ENCODE results near the gene CDAN1.

Gene CDAN1

DNA sequence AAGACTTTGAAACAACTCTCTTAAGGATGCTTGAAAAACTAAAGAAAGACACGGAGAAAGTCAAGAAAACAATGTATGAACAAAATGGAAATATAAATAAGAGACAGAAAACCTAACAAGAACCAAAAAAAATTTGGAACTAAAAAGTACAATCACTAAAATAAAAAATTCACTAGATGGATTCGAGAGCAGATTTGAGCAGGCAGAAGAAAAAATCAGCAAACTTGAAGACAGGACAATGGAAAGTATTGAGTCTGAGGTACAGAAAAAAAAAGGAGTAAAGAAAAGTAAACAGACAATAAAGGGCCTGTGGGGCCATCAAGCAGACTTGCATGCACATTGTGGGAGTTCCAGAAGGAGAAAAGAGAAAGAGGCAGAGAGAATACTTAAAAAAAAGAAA is 13.4 kb upstream of the CDAN1 start:
- H2AFZ ChIP-seq (ENCODE audit: low read length) = no peak overlapping the region
- no peak for DNase-seq (ENCODE audit: low spot score)
- H3K23ac ChIP-seq (ENCODE audit: low read depth, low read length, poor library complexity) = no peak overlapping the region
- no peak overlapping the region for H3K14ac ChIP-seq (ENCODE audit: low read length)
- H2AK5ac ChIP-seq (ENCODE audit: low read depth, low read length) = no peak overlapping the region
- H2BK5ac ChIP-seq (ENCODE audit: low read length) = no peak overlapping the region
- no peak overlapping the region for H2BK15ac ChIP-seq (ENCODE audit: low read length)
- no peak overlapping the region for H3K4me3 ChIP-seq (ENCODE audit: low read length in 2 of 2)
- no peak overlapping the region for H3K9ac ChIP-seq (ENCODE audit: low read depth, low read length, poor library complexity)
- no peak overlapping the region for H3K18ac ChIP-seq (ENCODE audit: low read length)
- no peak overlapping the region for H2BK12ac ChIP-seq (ENCODE audit: low read length)
- no peaks in the 10 kb centered on the region for H3K4me1 ChIP-seq (ENCODE audit: control insufficient read depth in 2 of 2, insufficient read depth in 1 of 2, low read depth in 1 of 2, low read length in 2 of 2)
- no peaks in the 10 kb centered on the region for H3K79me1 ChIP-seq (ENCODE audit: low read depth, low read length)
- no peak overlapping the region for H2BK120ac ChIP-seq (ENCODE audit: low read depth, low read length)
- H3K27ac ChIP-seq (replicated peaks; ENCODE audit: low read length) = no peak overlapping the region
- H3K4me2 ChIP-seq (ENCODE audit: insufficient read depth, low read length, poor library complexity, severe bottlenecking) = no peak overlapping the region
- no peak overlapping the region for H3K4ac ChIP-seq (ENCODE audit: low read length)
- WGBS, 2 donors (ENCODE audit: extremely low coverage in 2 of 2, insufficient read length in 2 of 2, insufficient replicate concordance in 1 of 2) = no CpG with 5 or more reads among the region's 2 CpGs
- peaks cover 0 to 20% of the 10 kb centered on the region in 2 donors for H3K9me3 ChIP-seq (replicated peaks in 1 of 2; ENCODE audit: control insufficient read depth in 2 of 2, insufficient read depth in 1 of 2, low read depth in 1 of 2, low read length in 2 of 2)
- no peak overlapping the region for H4K91ac ChIP-seq (ENCODE audit: low read depth, low read length, poor library complexity)
- no peaks in the 10 kb centered on the region for H3K27me3 ChIP-seq (ENCODE audit: control insufficient read depth in 3 of 3, insufficient read depth in 3 of 3, low read depth in 1 of 3, low read length in 3 of 3)
- H4K8ac ChIP-seq (ENCODE audit: low read depth, low read length) = no peak overlapping the region
- H3K36me3 ChIP-seq (replicated peaks in 1 of 2; ENCODE audit: control insufficient read depth in 2 of 2, insufficient read depth in 2 of 2, low read length in 2 of 2) = peaks cover 11 to 45% of the 10 kb centered on the region in 2 donors

DNA sequence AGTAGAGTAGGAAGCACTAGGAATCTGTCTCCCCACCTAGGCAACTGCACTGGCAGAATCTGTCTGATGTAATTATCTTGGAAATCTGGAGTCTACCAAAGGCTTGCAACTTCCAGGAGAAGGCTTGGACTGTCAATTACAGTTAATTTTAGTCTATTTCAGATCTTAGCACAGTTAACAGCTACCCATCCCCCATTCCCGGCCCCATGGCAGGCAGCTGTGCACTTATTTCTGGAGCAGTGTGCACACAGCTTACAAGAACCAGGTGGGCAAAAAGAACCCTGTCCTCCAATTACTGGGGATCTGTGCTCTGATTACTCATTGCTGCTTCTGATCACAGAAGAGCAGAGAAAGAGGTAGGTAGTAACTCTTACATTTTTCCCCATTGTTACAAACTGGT is 12.3 kb upstream of the CDAN1 start:
- H3K14ac ChIP-seq (ENCODE audit: low read length) = no peak overlapping the region
- peaks cover 11 to 45% of the 10 kb centered on the region in 2 donors for H3K36me3 ChIP-seq (replicated peaks in 1 of 2; ENCODE audit: control insufficient read depth in 2 of 2, insufficient read depth in 2 of 2, low read length in 2 of 2)
- H2AK5ac ChIP-seq (ENCODE audit: low read depth, low read length) = no peak overlapping the region
- no CpG with 5 or more reads among the region's 1 CpG for WGBS, 2 donors (ENCODE audit: extremely low coverage in 2 of 2, insufficient read length in 2 of 2, insufficient replicate concordance in 1 of 2)
- H3K4ac ChIP-seq (ENCODE audit: low read length) = no peak overlapping the region
- peaks cover 0 to 20% of the 10 kb centered on the region in 2 donors for H3K9me3 ChIP-seq (replicated peaks in 1 of 2; ENCODE audit: control insufficient read depth in 2 of 2, insufficient read depth in 1 of 2, low read depth in 1 of 2, low read length in 2 of 2)
- no peak overlapping the region for H3K9ac ChIP-seq (ENCODE audit: low read depth, low read length, poor library complexity)
- H3K27me3 ChIP-seq (ENCODE audit: control insufficient read depth in 3 of 3, insufficient read depth in 3 of 3, low read depth in 1 of 3, low read length in 3 of 3) = no peaks in the 10 kb centered on the region
- H4K8ac ChIP-seq (ENCODE audit: low read depth, low read length) = no peak overlapping the region
- H3K18ac ChIP-seq (ENCODE audit: low read length) = no peak overlapping the region
- no peak overlapping the region for H4K91ac ChIP-seq (ENCODE audit: low read depth, low read length, poor library complexity)
- no peaks in the 10 kb centered on the region for H3K79me1 ChIP-seq (ENCODE audit: low read depth, low read length)
- no peak for DNase-seq (ENCODE audit: low spot score)
- no peak overlapping the region for H2BK5ac ChIP-seq (ENCODE audit: low read length)
- H3K27ac ChIP-seq (replicated peaks; ENCODE audit: low read length) = no peak overlapping the region
- no peaks in the 10 kb centered on the region for H3K4me1 ChIP-seq (ENCODE audit: control insufficient read depth in 2 of 2, insufficient read depth in 1 of 2, low read depth in 1 of 2, low read length in 2 of 2)
- H3K4me3 ChIP-seq (ENCODE audit: low read length in 2 of 2) = no peak overlapping the region
- H3K4me2 ChIP-seq (ENCODE audit: insufficient read depth, low read length, poor library complexity, severe bottlenecking) = no peak overlapping the region
- no peak overlapping the region for H3K23ac ChIP-seq (ENCODE audit: low read depth, low read length, poor library complexity)
- H2BK15ac ChIP-seq (ENCODE audit: low read length) = no peak overlapping the region
- no peak overlapping the region for H2BK120ac ChIP-seq (ENCODE audit: low read depth, low read length)
- no peak overlapping the region for H2BK12ac ChIP-seq (ENCODE audit: low read length)
- H2AFZ ChIP-seq (ENCODE audit: low read length) = no peak overlapping the region

DNA sequence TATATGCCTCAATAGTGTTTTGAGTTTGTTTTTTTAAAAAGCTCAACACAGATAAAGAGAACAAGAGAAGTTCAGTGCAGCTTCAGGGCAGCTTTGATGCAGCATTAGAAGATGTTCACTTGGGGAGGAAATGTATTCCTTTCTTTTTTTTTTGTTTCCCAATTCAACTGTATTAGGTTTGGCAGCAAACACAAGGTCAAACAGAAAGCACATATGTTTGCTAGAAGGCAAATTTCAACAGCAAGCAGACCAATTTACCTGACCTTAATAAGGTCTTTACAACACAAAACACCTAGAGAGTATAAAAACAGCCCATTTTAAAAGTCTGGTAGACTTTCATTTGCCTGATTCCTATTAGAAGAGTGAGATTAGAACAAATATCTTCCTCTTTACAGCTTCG is 7.3 kb upstream of the CDAN1 start:
- WGBS, 2 donors (ENCODE audit: extremely low coverage in 2 of 2, insufficient read length in 2 of 2, insufficient replicate concordance in 1 of 2) = no CpG with 5 or more reads among the region's 1 CpG
- no peak overlapping the region for H3K14ac ChIP-seq (ENCODE audit: low read length)
- H3K4me2 ChIP-seq (ENCODE audit: insufficient read depth, low read length, poor library complexity, severe bottlenecking) = no peak overlapping the region
- no peak overlapping the region for H3K4ac ChIP-seq (ENCODE audit: low read length)
- no peaks in the 10 kb centered on the region for H3K27me3 ChIP-seq (ENCODE audit: control insufficient read depth in 3 of 3, insufficient read depth in 3 of 3, low read depth in 1 of 3, low read length in 3 of 3)
- no peak overlapping the region for H4K91ac ChIP-seq (ENCODE audit: low read depth, low read length, poor library complexity)
- H2BK12ac ChIP-seq (ENCODE audit: low read length) = no peak overlapping the region
- no peak overlapping the region for H3K23ac ChIP-seq (ENCODE audit: low read depth, low read length, poor library complexity)
- no peaks in the 10 kb centered on the region for H3K4me1 ChIP-seq (ENCODE audit: control insufficient read depth in 2 of 2, insufficient read depth in 1 of 2, low read depth in 1 of 2, low read length in 2 of 2)
- no peak overlapping the region for H2AFZ ChIP-seq (ENCODE audit: low read length)
- no peaks in the 10 kb centered on the region for H3K9me3 ChIP-seq (replicated peaks in 1 of 2; ENCODE audit: control insufficient read depth in 2 of 2, insufficient read depth in 1 of 2, low read depth in 1 of 2, low read length in 2 of 2)
- H3K79me1 ChIP-seq (ENCODE audit: low read depth, low read length) = no peaks in the 10 kb centered on the region
- no peak overlapping the region for H2BK15ac ChIP-seq (ENCODE audit: low read length)
- no peak overlapping the region for H2BK120ac ChIP-seq (ENCODE audit: low read depth, low read length)
- H3K18ac ChIP-seq (ENCODE audit: low read length) = no peak overlapping the region
- no peak overlapping the region for H4K8ac ChIP-seq (ENCODE audit: low read depth, low read length)
- no peak overlapping the region for H2BK5ac ChIP-seq (ENCODE audit: low read length)
- no peak overlapping the region for H2AK5ac ChIP-seq (ENCODE audit: low read depth, low read length)
- H3K36me3 ChIP-seq (replicated peaks in 1 of 2; ENCODE audit: control insufficient read depth in 2 of 2, insufficient read depth in 2 of 2, low read length in 2 of 2) = peaks cover 4 to 9% of the 10 kb centered on the region in 2 donors
- no peak overlapping the region for H3K9ac ChIP-seq (ENCODE audit: low read depth, low read length, poor library complexity)
- H3K4me3 ChIP-seq (ENCODE audit: low read length in 2 of 2) = no peak overlapping the region
- no peak for DNase-seq (ENCODE audit: low spot score)
- no peak overlapping the region for H3K27ac ChIP-seq (replicated peaks; ENCODE audit: low read length)

DNA sequence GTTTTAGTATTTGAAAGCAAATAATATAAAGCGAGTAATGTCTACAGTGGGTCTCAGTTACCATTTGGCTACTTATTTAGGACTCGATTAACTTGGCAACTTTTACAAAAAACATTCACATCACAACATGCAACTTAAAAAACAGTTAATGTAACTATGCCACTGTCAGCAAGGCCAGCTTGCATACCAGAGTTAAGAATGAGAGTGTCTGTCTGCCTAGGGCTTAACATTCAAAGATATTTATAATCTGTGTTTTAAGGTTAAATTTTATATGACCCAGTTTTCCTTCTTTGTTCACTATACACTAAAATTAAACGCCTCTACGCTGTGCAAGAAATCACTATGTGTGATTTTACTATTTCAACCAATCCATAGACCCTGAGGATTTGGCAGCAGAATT is 5.2 kb upstream of the CDAN1 start:
- Histone ChIP-seq H3K27me3 (ENCODE audit: control insufficient read depth in 3 of 3, insufficient read depth in 3 of 3, low read depth in 1 of 3, low read length in 3 of 3) (no peaks in the 10 kb centered on the region), H3K27ac (replicated peaks; ENCODE audit: low read length) (no peak overlapping the region), H3K14ac (ENCODE audit: low read length) (no peak overlapping the region), H3K4me2 (ENCODE audit: insufficient read depth, low read length, poor library complexity, severe bottlenecking) (no peak overlapping the region), H3K79me1 (ENCODE audit: low read depth, low read length) (no peaks in the 10 kb centered on the region), H3K23ac (ENCODE audit: low read depth, low read length, poor library complexity) (no peak overlapping the region), H2BK15ac (ENCODE audit: low read length) (no peak overlapping the region), H2AFZ (ENCODE audit: low read length) (no peak overlapping the region), H3K18ac (ENCODE audit: low read length) (no peak overlapping the region), H3K36me3 (replicated peaks in 1 of 2; ENCODE audit: control insufficient read depth in 2 of 2, insufficient read depth in 2 of 2, low read length in 2 of 2) (peaks cover 4 to 9% of the 10 kb centered on the region in 2 donors), H4K91ac (ENCODE audit: low read depth, low read length, poor library complexity) (no peak overlapping the region), H3K4me1 (ENCODE audit: control insufficient read depth in 2 of 2, insufficient read depth in 1 of 2, low read depth in 1 of 2, low read length in 2 of 2) (no peaks in the 10 kb centered on the region), H3K4ac (ENCODE audit: low read length) (no peak overlapping the region), H3K9me3 (replicated peaks in 1 of 2; ENCODE audit: control insufficient read depth in 2 of 2, insufficient read depth in 1 of 2, low read depth in 1 of 2, low read length in 2 of 2) (no peaks in the 10 kb centered on the region), H3K9ac (ENCODE audit: low read depth, low read length, poor library complexity) (no peak overlapping the region), H2AK5ac (ENCODE audit: low read depth, low read length) (no peak overlapping the region), H2BK120ac (ENCODE audit: low read depth, low read length) (no peak overlapping the region), H3K4me3 (ENCODE audit: low read length in 2 of 2) (no peak overlapping the region), H2BK5ac (ENCODE audit: low read length) (no peak overlapping the region), H2BK12ac (ENCODE audit: low read length) (no peak overlapping the region), H4K8ac (ENCODE audit: low read depth, low read length) (no peak overlapping the region)
- no CpG with 5 or more reads among the region's 4 CpGs for WGBS, 2 donors (ENCODE audit: extremely low coverage in 2 of 2, insufficient read length in 2 of 2, insufficient replicate concordance in 1 of 2)
- DNase-seq (ENCODE audit: low spot score) = no peak
